IPS DF 4.7 (cell line): ENCODE measurements around the gene NXF1.
A peak's percentile ranks its signal among the peaks of the same experiment; 100 is the strongest.
"Not testable (repeated sequence)": the region's sequence is repeated elsewhere in the genome, so short reads cannot be mapped to it uniquely, and the experiment has no call there.

Experiments
- DNase-seq: peaks from one replicate; pipeline ENCODE4 v3.0.0-alpha.2; 2013; ENCODE audit warnings: low spot score; ENCODE audit errors: extremely low read depth

NXF1 gene

DNA sequence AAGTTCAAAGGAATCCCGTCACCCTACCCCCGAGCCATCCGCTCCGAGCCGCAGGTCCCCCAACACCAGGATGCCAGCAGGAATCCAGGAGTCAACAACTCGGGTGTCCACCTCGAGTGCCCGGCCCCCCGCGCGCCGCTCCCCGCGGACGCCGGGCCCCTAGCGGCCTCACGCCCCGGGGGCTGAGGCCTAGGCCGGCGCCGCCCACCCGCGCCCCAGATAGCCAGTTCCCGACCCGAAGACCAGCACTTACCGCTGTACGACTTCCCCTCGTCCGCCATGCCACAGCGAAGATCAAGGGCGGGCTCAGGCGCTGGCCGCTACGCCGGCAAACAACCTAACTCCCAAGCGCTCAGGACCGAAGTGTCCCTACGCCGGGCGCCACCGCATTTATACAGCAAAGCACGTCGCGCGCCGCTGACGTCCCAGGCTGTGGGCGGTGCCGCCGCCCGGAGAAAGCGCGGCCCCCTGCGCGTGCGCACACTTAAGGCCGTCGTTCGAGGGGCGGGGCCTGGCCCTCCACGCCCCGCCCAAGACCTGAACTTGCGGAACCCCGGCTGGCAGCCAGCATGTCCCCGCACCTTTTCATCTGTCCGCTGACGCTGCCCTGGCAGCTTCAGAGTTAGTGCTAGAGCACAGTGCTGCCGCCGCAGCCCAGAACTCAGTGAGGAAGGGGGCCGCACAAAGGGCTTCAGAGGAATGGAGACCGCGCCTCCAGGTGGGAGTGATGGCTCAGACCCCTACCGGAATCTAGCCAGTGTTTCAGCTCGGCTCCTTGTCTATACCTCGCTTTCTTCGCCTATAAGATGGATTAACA, at the start of gene NXF1:
TSS of gene NXF1 (minus strand) at position 365 of the 817 bp plus-strand sequence. CDS start at position 281, 84 bp downstream.
- no peak for DNase-seq

DNA sequence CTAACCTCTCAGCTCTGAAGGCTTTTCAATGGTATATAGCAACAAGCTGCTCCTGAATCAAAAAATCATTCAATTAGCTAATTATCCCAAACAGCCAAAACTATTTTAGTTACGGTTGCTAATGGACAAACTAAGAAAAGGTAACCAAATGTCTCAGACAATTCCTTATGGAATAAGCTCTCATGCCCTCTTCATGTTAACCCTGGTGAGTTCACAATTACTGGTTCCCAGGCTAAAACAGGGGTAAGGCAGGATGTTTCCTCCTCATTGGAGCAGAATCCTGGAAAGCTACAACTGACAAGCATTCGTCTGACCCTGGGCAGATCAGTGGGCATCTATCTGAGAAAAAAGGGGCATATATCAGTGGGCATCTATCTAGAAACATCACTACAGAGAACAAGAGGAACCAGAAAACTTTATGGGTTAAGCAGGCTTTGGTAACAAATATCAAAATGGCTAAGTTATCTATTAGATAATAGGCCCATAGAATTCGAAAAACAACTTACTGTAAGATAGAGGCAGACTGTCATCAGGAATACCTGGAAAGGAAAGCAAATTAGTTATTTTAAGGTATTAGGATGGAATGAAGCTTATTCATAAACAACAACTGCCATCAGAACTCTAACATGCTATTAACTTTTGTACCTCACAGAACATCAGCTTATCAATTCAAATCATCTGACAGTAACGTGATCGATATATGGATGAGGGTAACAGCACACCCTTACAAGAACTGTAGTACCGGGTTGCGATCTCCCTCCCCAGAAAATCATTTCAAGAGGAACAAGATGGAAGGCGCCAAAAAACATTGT, 49.0 kb upstream of the NXF1 start:
- no peak for DNase-seq

DNA sequence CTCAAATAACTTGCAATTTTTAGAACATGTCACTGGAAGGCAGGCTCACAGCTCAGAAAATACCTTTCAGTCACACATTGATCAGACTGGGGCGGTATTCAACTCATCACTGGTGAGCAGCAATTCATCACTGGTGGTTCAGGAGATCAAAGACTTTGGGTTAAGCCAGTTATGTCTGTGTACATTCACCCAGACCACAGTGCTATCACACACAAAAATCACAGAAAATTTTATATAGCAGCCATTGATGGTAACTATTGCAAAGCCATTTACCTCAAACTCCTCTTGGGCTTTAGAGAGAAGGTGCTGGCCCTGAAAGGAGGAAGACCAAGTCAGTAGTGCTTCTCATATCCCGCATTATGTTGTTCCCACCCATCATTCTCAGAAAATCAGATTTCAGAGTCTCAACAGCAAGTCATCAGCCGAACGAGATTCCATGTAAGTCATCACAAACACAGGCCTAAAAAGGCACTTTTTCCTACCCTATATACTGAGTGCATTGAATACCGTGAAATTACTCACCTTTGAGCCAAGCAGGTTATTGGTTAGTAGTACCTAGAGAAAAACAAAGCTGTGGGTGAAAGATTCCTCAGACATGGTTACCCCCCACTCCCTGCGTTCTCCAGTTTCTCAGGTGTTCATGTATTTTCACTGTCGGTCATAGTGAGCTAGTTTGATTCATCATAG, 48.2 kb upstream of the NXF1 start:
- no peak for DNase-seq

DNA sequence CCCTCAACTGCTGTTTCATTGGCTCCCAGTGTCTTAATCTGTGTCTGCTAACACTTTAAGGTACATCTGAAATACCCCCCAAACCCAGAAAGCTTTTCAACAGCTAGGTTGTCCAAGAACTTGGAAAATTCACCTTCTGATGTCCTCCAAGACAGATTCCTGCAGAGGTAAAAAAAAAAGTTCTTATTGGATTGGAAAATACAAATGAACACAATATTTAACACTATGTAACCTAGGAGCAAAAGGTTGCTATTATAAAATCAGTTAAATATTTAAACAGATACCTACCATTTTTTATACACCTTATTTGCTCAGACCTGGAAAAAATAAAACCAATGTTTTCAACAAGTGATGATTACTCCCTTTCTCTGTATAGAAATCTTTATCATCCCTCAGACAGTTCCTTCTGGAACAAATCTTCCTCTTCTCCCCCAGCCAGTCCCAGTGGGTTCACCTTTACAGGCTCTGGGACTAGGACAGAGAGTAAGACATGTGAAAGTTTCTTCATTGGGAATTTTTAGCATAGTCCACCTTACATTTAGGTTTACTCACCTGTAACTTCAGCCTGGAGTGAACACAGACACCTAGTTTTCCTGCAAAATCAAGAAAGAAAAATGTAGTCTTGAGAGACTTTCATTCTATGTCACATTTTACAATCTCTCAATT, 47.4 kb upstream of the NXF1 start:
- no peak for DNase-seq

DNA sequence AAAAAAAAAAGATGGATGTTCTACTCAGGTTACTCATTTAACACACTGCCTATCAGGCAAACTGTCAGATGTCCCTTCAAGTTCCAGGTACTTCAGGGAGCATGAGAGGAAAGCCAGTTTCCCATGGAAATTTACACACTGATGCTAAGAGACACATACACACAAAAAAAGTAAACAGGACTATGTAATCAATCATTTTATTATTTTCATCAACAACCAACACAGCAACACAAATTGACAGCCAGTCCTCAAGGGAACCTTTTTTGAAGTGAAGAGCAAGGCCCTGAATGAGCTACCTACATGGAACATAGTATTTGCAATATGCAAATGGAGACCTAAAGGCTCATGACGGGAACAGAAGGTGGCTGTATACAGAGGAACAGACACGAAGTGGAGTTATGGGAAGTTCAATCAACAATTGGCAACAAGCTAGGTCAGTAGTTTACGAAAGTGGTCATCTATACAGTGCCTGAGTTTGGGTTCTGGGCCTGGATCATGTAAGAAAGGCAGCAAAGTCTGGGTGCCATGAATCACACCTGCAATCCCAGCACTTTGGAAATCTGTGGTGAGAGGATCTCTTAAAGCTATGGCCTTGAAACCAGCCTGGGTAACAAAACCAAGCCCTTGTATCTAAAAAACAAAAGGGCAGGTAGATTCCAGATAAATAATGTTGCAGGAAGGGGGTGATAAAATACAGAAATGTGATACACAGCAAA, 46.7 kb upstream of the NXF1 start:
- DNase-seq, result no peak

DNA sequence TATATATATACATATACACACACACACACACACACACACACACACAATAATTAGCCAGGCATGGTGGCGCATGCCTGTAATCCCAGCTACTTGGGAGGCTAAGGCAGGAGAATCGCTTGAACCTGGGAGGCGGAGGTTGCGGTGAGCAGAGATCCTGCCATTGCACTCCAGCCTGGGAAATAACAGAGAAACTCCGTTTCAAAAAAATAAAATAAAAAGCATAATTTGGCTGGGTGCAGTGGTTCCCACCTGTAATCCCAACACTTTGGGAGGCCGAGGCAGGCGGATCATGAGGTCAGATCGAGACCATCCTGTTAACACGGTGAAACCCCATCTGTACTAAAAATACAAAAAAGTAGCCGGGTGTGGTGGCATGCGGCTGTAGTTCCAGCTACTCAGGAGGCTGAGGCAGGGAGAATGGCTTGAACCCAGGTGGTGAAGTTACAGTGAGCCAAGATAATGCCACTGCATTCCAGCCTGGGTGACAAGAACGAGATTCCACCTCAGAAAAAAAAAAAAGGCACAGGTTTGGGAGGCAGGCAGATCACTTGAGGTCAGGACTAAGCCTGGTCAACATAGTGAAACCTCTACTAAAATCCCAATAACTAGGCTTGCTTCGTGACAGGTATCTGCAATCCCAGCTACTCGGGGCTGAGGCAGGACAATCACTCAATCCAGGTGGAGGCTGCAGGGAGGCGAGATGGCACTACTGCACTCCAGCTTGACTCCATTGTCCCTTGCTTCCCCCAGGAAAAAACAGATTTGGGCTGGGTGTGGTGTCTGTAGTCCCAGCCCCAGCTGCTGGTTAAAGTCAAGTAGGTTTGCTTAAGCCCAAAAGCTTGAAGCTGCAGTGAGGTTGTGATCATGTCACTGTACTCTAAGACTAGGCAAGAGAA, 45.9 kb upstream of the NXF1 start:
- peak; percentile 68 for DNase-seq

DNA sequence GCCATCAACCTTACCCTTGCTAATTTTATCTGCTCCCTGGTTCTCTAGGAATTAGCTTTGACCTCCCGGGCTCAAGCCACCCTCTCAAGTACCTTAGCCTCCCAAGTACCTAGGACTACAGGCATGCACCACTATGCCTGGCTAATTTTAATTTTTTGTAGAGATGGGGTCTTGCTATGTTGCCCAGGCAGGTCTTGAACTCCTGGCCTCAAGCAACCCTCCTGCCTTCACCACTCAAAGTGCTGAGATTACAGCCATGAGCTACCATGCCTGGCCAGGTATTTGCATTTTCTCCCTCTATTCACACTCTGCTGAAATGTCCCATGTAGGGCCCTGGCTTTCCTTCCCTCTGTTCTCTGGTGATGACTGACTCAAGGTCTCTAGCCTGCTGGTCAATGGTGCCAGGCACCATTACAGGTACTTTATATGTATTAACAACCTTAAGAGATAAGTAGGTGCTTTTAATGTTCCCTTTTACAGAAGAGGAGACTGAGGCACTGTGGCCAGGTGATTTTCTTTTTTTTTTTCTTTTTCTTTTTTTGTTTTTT, 42.6 kb upstream of the NXF1 start:
- no peak for DNase-seq

DNA sequence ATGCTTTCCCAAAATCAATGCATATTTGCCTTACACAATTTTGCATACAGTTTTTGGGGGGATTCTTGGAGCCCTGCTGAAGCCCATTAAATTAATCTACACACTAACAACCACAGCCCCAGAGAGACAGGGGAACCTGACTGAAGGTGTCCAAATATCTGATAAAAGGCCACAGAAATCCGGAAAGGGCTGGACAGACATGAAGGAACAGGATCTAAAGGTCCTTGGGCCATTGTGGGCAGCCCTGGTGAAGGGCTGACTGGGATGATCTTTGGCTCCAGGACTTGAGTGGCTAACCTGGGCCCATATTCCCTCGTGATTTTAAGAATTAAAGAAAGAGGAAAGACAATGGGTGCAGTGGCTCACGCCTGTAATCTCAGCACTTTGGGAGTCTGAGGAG, 40.9 kb upstream of the NXF1 start:
- no peak for DNase-seq

DNA sequence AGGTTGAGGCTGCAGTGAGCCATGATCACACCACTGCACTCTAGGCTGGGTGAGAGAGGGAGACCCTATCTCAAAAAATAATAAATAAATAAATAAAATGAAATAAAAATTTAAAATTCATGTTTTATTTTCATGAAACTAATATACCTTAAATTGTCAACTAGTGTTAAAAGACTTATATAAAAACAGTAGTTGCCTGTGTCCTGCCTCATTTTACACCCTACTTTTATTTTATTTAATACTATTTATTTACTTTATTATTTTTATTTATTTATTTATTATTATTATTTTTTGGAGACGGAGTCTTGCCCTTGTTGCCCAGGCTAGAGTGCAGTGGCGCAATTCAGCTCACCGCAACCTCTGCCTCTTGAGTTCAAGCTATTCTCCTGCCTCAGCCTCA, 38.9 kb upstream of the NXF1 start:
- DNase-seq, result no peak

DNA sequence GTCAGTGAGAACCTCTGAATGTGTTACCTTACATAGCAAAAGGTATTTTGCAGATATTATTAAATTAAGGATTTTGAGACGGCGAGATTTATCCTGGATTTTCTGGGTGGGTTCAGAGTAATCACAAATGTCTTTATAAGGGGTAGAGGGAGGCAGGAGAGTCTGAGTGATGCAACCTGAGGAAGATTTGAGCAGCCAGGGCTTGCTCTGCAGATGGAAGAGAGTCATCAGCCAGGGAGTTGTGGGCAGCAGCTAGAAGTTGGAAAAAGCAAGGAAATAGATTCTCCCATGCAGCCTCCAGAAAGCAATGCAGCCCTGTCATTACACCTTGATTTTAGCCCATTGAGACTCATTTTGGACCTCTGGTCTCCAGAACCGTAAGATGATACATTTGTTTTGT, 38.2 kb upstream of the NXF1 start:
- no peak for DNase-seq

DNA sequence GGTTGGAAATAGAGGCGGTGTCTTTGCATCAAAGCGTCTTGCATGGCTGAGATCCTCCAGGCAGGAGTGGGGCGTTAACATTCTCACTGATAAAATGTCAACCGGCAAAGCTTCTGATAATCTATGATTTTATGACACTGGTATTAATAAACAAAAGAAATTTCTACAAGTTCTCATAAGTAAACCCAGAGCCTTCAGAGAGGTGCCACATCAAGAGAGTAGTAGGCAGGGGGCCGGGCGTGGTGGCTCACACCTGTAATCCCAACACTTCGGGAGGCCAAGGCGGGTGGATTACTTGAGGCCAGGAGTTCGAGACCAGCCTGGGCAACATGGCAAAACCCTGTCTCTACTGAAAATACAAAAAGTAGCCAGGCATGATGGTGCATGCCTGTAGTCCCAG, 37.7 kb upstream of the NXF1 start:
- not testable (repeated sequence) for DNase-seq

DNA sequence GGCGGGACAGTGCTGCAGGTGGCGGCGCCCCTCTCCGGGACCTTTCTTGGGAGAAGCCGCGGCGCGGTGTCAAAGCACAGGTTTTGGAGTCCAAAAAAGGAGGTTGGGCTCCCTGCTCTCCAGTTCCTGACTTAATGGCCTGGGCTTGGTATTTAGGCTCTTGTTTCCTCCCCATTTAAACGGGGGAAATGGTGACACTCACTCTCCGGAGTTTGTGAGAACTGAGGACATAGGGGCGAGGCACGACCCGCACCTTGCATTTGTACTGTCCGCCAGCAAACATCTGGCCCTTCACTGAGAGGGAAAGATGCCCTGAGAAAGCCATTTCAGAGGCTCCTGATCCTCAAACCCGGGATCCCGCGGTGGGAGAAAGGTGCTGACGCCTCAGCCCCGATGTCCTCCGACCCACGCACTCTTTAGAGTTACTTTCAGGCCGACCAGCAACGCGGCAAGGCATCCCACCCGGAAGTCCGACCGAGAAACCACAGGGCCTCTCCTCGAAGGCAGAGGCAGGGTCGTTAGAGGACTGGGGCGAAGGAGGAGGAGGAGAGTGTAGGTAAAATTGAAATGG, 37.0 kb upstream of the NXF1 start:
- no peak for DNase-seq

DNA sequence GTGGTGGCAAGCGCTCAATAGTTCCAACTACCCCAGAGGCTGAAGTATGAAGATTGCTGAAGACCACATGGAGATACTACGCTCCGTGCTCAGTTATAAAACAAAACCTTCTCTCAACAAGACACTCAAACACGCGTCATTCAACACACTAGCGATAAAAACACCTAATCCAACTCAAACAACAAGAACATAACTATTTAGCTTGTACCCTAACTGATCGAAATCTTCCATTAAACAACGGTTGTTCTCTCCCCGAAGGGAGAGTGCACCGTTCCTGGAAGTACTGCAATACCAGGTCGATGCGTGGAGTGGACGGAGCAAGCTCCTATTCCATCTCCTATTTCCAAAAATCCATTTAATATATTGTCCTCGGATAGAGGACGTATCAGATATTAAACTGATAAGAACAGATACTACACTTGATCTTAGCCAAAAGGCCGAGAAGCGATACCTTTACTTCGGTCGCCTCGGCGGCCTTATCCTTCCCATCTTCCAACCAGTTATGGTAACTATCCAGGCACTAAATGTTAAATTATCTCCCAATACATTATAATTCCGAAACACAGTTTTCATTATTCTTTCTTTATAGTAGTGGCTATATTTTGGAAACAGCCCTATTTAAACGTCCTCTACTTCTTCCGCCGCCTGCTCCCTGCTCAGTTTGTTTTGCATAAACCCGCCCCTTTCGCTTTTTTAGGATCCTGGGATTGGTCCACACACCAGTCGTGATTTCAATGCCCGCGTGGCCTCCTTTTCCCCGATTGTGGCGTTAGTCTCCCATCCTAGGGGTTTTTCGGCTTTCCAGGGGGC, 36.3 kb upstream of the NXF1 start:
- DNase-seq, result peak; percentile 99

DNA sequence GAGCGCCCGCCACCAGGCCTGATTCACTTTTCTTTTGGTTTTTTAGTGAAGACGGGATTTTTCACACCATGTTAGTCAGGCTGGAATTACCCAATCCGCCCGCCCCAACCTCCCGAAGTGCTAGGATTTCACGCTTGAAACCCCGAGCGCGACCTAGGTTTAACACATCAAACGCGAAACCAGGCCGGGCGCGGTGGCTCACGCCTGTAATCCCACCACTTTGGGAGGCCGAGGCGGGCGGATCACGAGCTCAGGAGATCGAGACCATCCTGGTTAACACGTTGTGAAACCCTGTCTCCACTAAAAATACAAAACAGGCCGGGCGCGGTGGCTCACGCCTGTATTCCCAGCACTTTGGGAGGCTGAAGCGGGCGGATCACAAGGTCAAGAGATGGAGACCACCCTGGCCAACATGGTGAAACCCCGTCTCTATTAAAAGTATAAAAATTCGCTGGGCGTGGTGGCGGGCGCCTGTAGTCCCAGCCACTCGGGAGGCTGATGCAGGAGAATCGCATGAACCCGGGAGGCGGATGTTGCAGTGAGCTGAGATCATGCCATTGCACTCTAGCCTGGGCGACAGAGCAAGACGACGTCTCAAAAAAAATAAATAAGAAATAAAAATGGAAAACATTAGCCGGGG, 35.6 kb upstream of the NXF1 start:
- not testable (repeated sequence) for DNase-seq

DNA sequence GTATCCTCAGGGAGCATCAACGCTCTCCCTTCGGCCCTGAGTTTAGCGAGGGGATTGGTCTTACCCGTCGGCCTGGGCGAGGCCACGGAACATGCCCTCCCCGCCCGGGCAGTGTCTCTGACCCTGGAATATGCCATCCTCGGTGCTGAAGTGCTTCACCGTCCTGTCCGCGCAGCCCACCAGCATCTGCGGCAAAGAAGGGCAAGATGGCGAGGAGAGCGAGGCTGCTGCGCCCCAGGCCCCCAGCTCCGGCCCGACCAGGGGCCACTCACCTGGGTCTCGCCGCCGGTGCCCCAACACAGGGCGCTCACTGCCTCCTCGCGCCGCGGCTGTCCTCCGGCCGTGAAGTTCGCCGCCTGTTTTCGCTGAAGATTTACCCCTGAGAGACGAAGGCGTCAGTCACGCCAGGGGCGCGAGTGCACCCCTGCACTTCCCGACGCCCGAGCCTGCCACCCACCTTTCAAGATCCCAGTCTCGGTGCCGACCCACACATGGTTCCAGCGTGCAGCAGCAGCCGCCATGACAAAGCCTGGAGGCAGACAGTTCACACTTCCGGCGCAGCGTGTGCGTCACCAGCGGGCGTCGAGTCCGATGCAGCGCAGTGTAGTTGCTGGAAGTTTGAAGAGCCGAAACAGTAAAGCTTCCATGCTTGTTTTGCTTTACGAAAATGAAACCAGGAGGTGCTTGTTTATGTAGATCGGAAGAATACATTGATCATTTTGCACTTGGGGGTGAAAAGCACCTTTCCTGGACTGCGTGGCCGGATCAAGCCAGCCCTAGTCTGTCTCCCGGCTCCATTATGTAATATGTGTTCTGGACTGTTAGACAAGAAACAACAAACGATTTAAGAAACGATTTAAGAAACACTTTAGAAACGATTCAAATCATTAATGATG, 34.1 kb upstream of the NXF1 start, which contains the start of gene WDR74:
TSS of gene WDR74 (minus strand) at position 541 of the 896 bp plus-strand sequence. CDS start at position 521, 20 bp downstream.
- DNase-seq, result peak; percentile 74

DNA sequence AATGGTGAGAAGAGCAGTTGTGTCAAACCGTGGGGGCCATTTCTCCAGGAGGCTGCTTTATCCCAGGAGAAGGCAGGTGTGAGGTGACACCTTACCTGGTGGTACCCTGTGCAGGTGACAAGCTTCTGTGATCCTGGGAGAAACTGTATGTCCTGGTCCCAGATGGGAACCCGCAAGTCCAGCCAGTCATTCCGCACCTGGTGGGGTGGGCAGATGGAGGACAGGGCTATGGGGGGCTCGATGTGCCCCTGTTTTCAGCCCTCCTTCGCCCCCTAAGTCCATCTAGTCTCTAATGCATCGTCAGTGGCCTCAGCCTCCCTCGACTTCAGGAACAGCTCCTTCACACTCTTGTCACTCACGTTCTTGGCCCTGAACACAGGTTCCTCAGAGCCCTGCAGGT, 30.1 kb upstream of the NXF1 start:
- no peak for DNase-seq
